HTR-8/SVneo (cell line): ENCODE measurements around the gene ST3GAL2.
"Not testable (repeated sequence)": the region's sequence is repeated elsewhere in the genome, so short reads cannot be mapped to it uniquely, and the experiment has no call there.

ENCODE experiments used
- DNase-seq: peaks from one replicate; pipeline ENCODE4 v3.0.0; 2011; ENCODE audit warnings: low spot score, mixed read lengths; ENCODE audit not compliant: insufficient read length
- FAIRE-seq: peaks from 2 replicates; lab custom pipeline; 2011; peaks lifted over from hg19 to GRCh38; lab: Jason Lieb, UNC

ST3GAL2 gene

GRCh38 chr16:70421014-70421413 is 17.9 kb downstream of the ST3GAL2 start:
- no peak for DNase-seq
- no peak for FAIRE-seq

GRCh38 chr16:70419384-70420327 is 19.2 kb downstream of the ST3GAL2 start:
- DNase-seq (no peak), FAIRE-seq (no peak)

- DNase-seq (no peak), FAIRE-seq (no peak)
These were observed 19.9 kb downstream of the ST3GAL2 start for GRCh38 chr16:70418993-70419318.

GRCh38 chr16:70418274-70418992 is 20.5 kb downstream of the ST3GAL2 start:
- DNase-seq (no peak), FAIRE-seq (no peak)

- FAIRE-seq (no peak), DNase-seq (no peak)
These were observed 21.2 kb downstream of the ST3GAL2 start for GRCh38 chr16:70417661-70418060.

- DNase-seq (no peak), FAIRE-seq (no peak)
These were observed 21.9 kb downstream of the ST3GAL2 start for GRCh38 chr16:70416748-70417616.

GRCh38 chr16:70413572-70413971 is 25.3 kb downstream of the ST3GAL2 start:
- FAIRE-seq, DNase-seq: not testable (repeated sequence)

- DNase-seq: no peak
- no peak for FAIRE-seq
These were observed 26.5 kb downstream of the ST3GAL2 start for GRCh38 chr16:70412385-70412784.

- FAIRE-seq (no peak), DNase-seq (no peak)
These were observed 28.2 kb downstream of the ST3GAL2 start for GRCh38 chr16:70410734-70411133.

GRCh38 chr16:70407811-70408274 is 31.1 kb downstream of the ST3GAL2 start:
- no peak for FAIRE-seq
- no peak for DNase-seq

- FAIRE-seq, DNase-seq: not testable (repeated sequence)
These were observed 32.8 kb downstream of the ST3GAL2 start for GRCh38 chr16:70406104-70406503.

GRCh38 chr16:70402916-70403659 is 35.8 kb downstream of the ST3GAL2 start:
- DNase-seq (no peak), FAIRE-seq (no peak)

GRCh38 chr16:70399951-70400350 is 38.9 kb downstream of the ST3GAL2 start:
- no peak for DNase-seq
- no peak for FAIRE-seq

GRCh38 chr16:70399381-70399780 is 39.5 kb downstream of the ST3GAL2 start:
- no peak for DNase-seq
- FAIRE-seq: no peak

- DNase-seq (no peak), FAIRE-seq (no peak)
These were observed 40.6 kb downstream of the ST3GAL2 start for GRCh38 chr16:70398177-70398743.

GRCh38 chr16:70396246-70396904 is 42.5 kb downstream of the ST3GAL2 start:
- DNase-seq: no peak
- no peak for FAIRE-seq

- DNase-seq (peak; percentile 79), FAIRE-seq (peak; percentile 33)
These were observed 43.5 kb downstream of the ST3GAL2 start for GRCh38 chr16:70395345-70395901.

GRCh38 chr16:70394853-70395252 is 44.0 kb downstream of the ST3GAL2 start:
- no peak for DNase-seq
- FAIRE-seq: no peak
